NCI-H82 (cell line): Measurements from ENCODE around the gene ESD.
A peak's percentile ranks its signal among the peaks of the same experiment; 100 is the strongest.
"Not testable (repeated sequence)": the region's sequence is repeated elsewhere in the genome, so short reads cannot be mapped to it uniquely, and the experiment has no call there.

Source experiments
- DNase-seq: peaks from one replicate; lab custom pipeline; 2025; lab: John Stamatoyannopoulos, UW

The ESD gene

DNA sequence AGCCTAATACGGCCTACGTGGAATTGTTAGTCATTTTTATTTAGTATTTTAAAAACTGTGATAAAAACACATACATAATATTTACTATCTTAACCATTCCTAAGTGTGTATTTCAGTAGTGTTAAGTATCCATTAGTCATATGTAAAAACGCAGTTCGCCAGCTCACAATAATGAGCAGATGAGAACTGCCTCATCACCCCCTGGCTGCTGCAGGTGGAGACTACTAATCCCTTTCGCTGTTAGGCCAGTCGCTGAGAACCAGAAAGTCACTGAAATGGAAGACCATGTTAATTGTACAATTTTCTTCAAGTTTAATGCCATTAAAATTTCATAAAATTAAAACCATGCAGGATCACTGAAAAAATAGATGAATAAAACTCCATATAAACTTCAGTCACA, 1.6 kb downstream of the ESD start:
- DNase-seq = peak; percentile 94

- DNase-seq = no peak
Measured at GRCh38 chr13:46783504-46783903, 13.5 kb downstream of the ESD start.

DNA sequence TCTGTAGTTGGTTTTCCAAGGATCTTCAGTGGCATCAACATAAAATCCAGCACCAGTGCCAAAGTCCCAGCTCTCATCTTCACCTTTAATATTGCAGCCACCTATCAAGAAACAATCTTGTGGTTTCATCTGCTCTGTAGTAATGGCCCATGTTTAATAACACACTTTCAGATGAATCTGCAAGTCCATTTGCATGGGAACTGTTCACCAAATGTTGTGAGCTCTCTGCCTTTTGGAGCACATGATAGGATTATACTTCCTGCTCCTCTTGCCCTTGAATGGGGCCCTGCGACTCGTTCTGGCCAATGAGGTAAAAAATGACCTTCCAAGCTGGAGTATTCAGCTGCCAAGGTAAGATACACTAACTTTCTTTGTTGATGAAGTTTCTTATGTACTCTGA, 14.3 kb downstream of the ESD start:
- DNase-seq = no peak

GRCh38 chr13:46782066-46782465, 14.9 kb downstream of the ESD start:
- DNase-seq = no peak

DNA sequence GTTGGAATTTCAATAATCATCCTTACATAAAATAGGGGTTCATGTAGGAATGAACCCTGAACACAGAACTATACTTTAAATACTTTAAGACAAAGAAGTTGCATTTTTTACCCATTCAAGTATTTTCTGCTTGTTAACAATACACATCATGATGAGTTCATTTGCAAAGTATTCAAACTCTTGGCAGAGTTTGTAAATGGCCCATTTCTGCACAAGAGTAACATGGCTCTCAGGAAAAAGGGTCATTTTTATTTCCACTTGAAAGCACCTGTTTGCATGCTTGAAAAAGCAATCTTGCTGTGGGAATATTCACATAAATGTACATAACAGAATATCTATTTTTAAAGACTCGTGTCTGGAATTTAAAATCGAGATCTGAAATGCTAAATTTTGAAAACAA, 18.1 kb downstream of the ESD start:
- DNase-seq = no peak

DNA sequence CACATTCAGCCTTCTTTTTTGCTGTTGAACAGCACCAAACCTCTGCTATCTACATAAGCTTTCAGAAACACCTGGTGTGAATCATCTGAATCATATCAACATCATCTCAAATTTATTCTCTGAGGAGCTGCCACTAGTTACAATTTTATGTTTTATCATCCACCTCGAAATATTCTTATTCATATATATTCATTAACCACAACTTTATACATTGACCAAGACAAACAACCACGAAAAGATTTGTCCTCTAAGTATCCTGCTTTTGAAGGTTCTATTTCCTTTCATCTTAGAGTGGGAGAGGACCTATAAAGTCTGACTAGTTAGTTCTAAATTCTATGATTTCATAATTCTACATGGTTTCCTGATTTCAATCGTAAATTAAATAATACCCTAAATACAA, 18.9 kb downstream of the ESD start:
- no peak for DNase-seq

- peak; percentile 81 for DNase-seq
Measured at GRCh38 chr13:46775385-46776107, 21.4 kb downstream of the ESD start.

DNA sequence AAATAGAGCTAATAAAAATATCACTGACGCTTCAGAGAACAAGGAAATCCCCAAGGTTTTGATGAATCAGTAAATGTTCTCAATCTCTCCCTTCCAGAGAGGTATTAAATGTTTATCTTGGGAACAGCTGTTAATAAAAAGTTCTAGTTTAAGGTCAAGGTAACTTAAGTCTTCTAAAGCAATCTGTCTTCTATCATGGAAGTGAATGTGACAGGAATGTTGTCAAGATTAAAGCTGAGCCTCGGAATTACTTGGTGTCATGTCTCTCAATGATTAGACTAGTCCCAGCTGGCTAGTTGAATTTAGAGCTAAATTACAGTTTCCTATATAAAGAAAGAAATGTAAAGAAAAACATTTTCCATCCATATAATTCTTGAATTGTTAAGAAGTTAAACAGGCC, 23.4 kb downstream of the ESD start:
- DNase-seq = peak; percentile 79

DNA sequence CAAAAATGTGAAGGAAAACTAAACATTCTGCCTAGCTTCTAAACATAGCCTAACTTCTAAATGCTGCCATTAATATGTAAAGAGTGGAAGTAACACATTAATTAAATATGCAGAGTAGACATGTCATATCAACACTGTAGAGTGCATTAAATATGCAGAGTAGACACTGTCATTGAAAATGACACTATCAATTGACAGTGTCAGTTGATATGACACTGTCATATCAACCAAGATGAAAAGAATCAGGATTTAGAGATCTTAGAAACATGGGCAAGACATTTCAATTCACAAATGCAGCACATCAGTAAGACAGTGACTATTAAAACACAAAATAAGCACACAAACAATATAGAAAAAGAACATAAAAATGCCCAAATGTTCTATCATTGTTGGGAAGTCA, 25.3 kb downstream of the ESD start:
- no peak for DNase-seq

GRCh38 chr13:46769925-46770324, 27.0 kb downstream of the ESD start:
- not testable (repeated sequence) for DNase-seq

DNA sequence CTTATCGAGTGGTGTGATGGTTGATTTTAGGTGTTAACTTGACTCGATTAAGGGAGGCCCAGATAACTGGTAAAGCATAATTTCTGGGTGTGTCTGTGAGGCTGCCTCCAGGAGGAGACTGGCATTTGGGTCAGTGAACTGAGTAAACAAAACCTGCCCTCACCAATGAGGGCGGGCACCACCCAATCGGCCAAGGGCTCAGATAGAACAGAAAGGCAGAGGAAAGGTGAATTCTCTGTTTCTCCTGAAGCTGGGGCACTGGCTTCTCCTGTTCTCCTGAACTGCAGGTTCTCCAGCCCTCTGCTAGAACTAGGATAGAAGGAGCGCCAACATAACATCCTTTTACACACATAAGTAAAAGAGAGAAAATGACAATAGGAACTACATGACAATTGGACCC, 35.1 kb downstream of the ESD start:
- DNase-seq = no peak

- no peak for DNase-seq
Measured at GRCh38 chr13:46761174-46761573, 35.8 kb downstream of the ESD start.

GRCh38 chr13:46759846-46760245, 37.1 kb downstream of the ESD start:
- DNase-seq = no peak

DNA sequence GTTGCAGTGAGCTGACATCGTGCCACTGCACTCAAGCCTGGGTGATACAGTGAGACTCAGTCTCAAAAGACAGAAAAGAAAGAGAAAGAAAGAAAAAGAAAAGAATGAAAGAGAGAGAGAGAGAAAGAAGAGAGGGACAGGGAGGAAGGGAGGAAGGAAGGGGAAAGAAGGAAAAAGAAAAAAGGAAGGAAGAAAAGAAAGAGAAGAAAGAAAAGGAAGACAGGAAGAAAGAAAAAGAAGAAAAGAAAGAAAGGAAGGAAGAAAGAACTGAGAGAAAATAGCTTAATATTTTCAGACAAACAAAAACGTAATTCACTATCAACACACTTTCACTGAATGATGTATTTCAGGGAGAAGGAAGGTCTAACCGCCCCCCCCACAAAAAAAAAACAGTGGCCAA, 39.3 kb downstream of the ESD start:
- DNase-seq = no peak

- no peak for DNase-seq
Measured at GRCh38 chr13:46756977-46757376, 40.0 kb downstream of the ESD start.

DNA sequence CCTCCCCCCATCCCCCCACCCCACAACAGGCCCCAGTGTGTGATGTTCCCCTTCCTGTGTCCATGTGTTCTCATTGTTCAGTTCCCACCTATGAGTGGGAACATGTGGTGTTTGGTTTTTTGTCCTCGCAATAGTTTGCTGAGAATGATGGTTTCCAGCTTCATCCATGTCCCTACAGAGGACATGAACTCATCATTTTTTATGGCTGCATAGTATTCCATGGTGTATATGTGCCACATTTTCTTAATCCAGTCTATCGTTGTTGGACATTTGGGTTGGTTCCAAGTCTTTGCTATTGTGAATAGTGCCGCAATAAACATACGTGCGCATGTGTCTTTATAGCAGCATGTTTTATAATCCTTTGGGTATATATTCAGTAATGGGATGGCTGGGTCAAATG, 41.5 kb downstream of the ESD start:
- not testable (repeated sequence) for DNase-seq

- DNase-seq = no peak
Measured at GRCh38 chr13:46754812-46755211, 42.1 kb downstream of the ESD start.

DNA sequence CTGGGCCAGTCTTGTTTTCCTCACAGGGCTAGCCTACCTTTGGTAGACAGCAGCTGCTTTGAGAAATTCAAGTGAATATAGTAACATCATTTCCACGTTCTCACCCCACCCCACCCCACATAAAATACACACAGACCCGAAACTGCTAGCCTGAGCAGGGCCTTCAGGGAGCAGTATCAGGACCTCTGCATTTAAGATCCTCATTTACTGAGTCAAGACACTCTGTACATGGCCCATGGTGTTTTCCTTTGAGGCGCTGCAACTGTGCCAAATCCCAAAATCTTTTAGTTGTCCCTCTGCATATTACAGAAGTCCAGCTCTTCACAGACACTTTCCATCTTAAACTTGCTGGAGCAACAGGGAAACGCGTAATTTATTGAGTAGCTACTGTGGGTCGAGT, 43.0 kb downstream of the ESD start:
- DNase-seq = peak; percentile 30

DNA sequence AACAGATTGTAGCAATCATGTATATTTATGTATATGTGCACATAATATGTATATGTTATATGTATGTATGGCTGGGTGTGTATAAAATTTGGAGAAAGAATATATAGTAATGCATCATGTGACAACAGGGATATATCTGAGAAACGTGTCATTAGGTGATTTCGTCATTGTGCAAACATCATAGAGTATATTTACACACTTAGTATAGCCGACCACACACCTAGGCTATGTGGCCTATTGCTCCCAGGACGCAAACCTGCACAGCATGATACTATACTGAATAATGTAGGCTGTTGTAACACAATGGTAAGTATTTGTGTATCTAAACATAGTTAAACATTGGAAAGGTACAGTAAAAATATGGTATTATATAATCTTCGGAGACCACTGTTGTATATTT, 43.8 kb downstream of the ESD start:
- DNase-seq = no peak

GRCh38 chr13:46751811-46752635, 44.9 kb downstream of the ESD start:
- DNase-seq = peak; percentile 37

- no peak for DNase-seq
Measured at GRCh38 chr13:46749951-46750350, 47.0 kb downstream of the ESD start.

DNA sequence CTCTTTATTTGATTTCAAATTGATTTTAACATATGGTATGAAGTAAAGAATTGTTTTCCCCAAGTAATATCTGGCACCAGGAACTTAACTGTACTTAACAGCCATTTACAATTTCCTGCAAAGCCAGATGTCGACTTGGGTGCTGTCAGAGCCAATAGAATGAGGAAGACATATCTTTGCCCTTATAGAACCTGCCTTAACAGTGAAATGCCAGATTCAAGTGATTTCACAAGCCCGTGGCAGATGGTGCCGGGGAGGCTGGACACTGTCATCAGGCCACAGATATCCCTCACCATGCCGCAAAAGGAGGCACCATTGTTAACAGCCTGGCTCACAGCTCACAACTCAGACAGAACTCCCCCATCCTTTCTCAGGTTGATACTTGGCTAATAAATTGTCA, 48.7 kb downstream of the ESD start:
- DNase-seq = no peak

DNA sequence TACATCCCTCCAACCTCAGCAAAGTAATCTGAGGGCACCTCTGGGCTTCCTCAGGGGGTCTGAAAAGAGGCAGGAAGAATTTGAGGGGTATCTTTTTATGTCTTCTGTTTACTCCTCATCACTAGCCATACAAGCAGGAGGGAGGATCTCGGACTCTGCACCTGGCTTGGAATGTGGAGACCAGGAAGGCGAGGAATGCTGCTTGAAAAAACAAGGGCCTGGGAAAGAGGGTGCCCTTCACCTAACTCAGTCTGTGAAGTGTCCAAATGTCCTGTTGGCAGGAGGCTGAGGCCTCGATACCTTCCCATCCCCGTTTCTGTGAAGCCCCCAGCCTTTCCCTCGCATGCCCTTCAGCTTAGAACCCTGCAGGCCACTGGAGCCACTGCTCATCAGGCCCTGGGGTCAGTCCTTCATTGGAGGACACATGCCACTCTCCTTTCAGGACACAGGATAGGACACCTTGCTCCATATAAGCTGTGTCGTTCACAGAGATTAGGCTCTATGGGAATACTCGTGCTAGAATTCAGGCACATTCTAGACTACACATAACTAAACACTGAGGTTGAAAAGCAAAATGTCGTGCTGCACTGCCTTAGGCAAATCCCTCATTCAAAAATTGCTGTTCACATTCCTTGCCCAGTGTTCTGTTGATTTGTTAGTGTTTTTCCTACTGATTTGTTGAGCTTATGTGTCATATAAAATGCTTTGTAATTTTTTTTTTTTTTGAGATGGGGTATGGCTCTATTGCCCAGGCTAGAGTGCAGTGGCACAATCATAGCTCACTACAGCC, 49.7 kb downstream of the ESD start:
- DNase-seq = no peak
